Right ventricle myocardium superior (tissue), 1 donor: Measurements from ENCODE around the gene ENAM. TPM values are rescaled to one million over a fixed set of nuclear protein-coding genes. Genes with fewer than 3 reads are reported as not detected.

Experiments
- total RNA-seq: library from RNA; stranded (reverse); fragmentation: NEBNext Ultra II Directional; extraction: Animal tissue kit (Norgen Biotek cat#: 25700); gene quantifications from one replicate; pipeline ENCODE4 v1.2.1, GENCODE V29; 2021
- donor health status: DM: no; HTN: yes; CAD: no; lungs with severe emphysema.

The ENAM gene
- total RNA-seq, 1 donor from 2014 or later = 3.8 TPM

Other genes with a start within 250 kb of the ENAM start
- gene SMR3B, start 245.6 kb upstream of the ENAM start, total RNA-seq = not detected
- gene OPRPN, start 230.8 kb upstream of the ENAM start, total RNA-seq = not detected
- not detected for gene MUC7, start 156.5 kb upstream of the ENAM start, total RNA-seq
- not detected for gene AMTN, start 110.2 kb upstream of the ENAM start, total RNA-seq
- gene AMBN, start 36.5 kb upstream of the ENAM start, total RNA-seq = not detected
- gene JCHAIN, start 37.8 kb downstream of the ENAM start, total RNA-seq = 4.4 TPM
- 15.0 TPM for gene UTP3, start 59.8 kb downstream of the ENAM start, total RNA-seq
- gene RUFY3, start 93.2 kb downstream of the ENAM start, total RNA-seq = 19.4 TPM
- 105 TPM for gene GRSF1, start 211.1 kb downstream of the ENAM start, total RNA-seq